NCI-H82 (cell line): ENCODE results near the gene PRKG1.
A peak's percentile ranks its signal among the peaks of the same experiment; 100 is the strongest.

Experiments
- DNase-seq: peaks from one replicate; lab custom pipeline; 2025; lab: John Stamatoyannopoulos, UW

The PRKG1 gene

GRCh38 chr10:52259426-52259812 lies 1185.1 kb downstream of the PRKG1 start:
- DNase-seq = no peak

GRCh38 chr10:52261362-52261761 lies 1187.1 kb downstream of the PRKG1 start:
- no peak for DNase-seq

GRCh38 chr10:52265131-52265926 lies 1191.0 kb downstream of the PRKG1 start:
- DNase-seq = no peak

GRCh38 chr10:52266858-52267257 lies 1192.6 kb downstream of the PRKG1 start:
- no peak for DNase-seq

- no peak for DNase-seq
Observed at GRCh38 chr10:52268790-52269189, 1194.5 kb downstream of the PRKG1 start.

- no peak for DNase-seq
Observed at GRCh38 chr10:52269233-52269632, 1194.9 kb downstream of the PRKG1 start.

- no peak for DNase-seq
Observed at GRCh38 chr10:52276163-52276562, 1201.9 kb downstream of the PRKG1 start.

GRCh38 chr10:52276986-52277385 lies 1202.7 kb downstream of the PRKG1 start:
- no peak for DNase-seq

GRCh38 chr10:52279546-52279945 lies 1205.3 kb downstream of the PRKG1 start:
- no peak for DNase-seq

GRCh38 chr10:52280051-52280450 lies 1205.8 kb downstream of the PRKG1 start:
- DNase-seq = no peak

GRCh38 chr10:52283174-52283573 lies 1208.9 kb downstream of the PRKG1 start:
- DNase-seq = no peak

- no peak for DNase-seq
Observed at GRCh38 chr10:52284416-52285013, 1210.2 kb downstream of the PRKG1 start.

GRCh38 chr10:52287866-52288265 lies 1213.6 kb downstream of the PRKG1 start:
- DNase-seq = no peak

GRCh38 chr10:52297747-52298146 lies 1223.5 kb downstream of the PRKG1 start:
- DNase-seq = no peak

GRCh38 chr10:52300599-52301277 lies 1226.5 kb downstream of the PRKG1 start:
- DNase-seq = no peak

- peak; percentile 75 for DNase-seq
Observed at GRCh38 chr10:52308251-52309031, 1234.2 kb downstream of the PRKG1 start.

GRCh38 chr10:52312942-52313255 lies 1238.6 kb downstream of the PRKG1 start:
- no peak for DNase-seq

- DNase-seq = no peak
Observed at GRCh38 chr10:52313256-52313932, 1239.1 kb downstream of the PRKG1 start.

- DNase-seq = peak; percentile 37
Observed at GRCh38 chr10:52313933-52314821, 1239.9 kb downstream of the PRKG1 start, which contains the start of gene DKK1. TSS of gene DKK1 (plus strand) at chr10:52314281. CDS start at chr10:52314435, 154 bp downstream.

- no peak for DNase-seq
Observed at GRCh38 chr10:52314822-52315552, 1240.7 kb downstream of the PRKG1 start.
